Upper lobe of left lung (tissue), 4 donors: ENCODE measurements around the gene ATP1A1.

Experiments used
- CTCF ChIP-seq, 6 experiments: fragments of 450-650 bp in 4 of 6; fragments of 200-600 bp in 2 of 6; sonication (generic) in 2 of 6; IDR thresholded peaks; one replicate each; pipeline ENCODE4 v1.5.1; 2016 to 2019; ENCODE audit warnings: antibody characterized with exemption in 6 of 6
- EP300 ChIP-seq, 4 donors: sonication (generic); formaldehyde crosslinking; IDR thresholded peaks; one replicate each; pipeline ENCODE4 v1.5.1; 2017; ENCODE audit warnings: antibody characterized with exemption in 4 of 4, control low read depth in 2 of 4
- POLR2A ChIP-seq, 4 donors: fragments of 450-650 bp; IDR thresholded peaks; one replicate each; pipeline ENCODE4 v1.5.1; 2016 to 2017; ENCODE audit warnings: antibody characterized with exemption in 4 of 4, mild to moderate bottlenecking in 2 of 4

GRCh38 chr1:116392717-116393404 is 19.8 kb downstream of the ATP1A1 start:
- TF ChIP-seq CTCF (IDR thresholded peaks at IDR 0.05) (no peak), POLR2A (IDR thresholded peaks at IDR 0.05) (no peak), EP300 (IDR thresholded peaks at IDR 0.05) (no peak)
